Activated CD4-positive, alpha-beta T cell treated with anti-CD3 and anti-CD28 coated beads, Interleukin-2, amount 10 ng/mL, durations not matched to agents 24 days and 14 days (primary cell): Measurements from ENCODE around the gene LAMTOR1. TPM values are rescaled to one million over a fixed set of nuclear protein-coding genes. Genes with fewer than 3 reads are reported as not detected.

Experiments
- DNase-seq: peaks from one replicate; pipeline ENCODE4 v3.0.0; 2022
- H3K27ac Mint-ChIP-seq: one replicate; pipeline ENCODE4 v1.8.0; 2022; ENCODE audit warnings: mild to moderate bottlenecking, mixed read lengths
- H3K27me3 Mint-ChIP-seq: one replicate; pipeline ENCODE4 v1.8.0; 2022; ENCODE audit warnings: mixed read lengths
- H3K36me3 Mint-ChIP-seq: one replicate; pipeline ENCODE4 v1.8.0; 2022; ENCODE audit warnings: low read depth, mild to moderate bottlenecking, mixed read lengths
- H3K4me1 Mint-ChIP-seq: one replicate; pipeline ENCODE4 v1.8.0; 2021; ENCODE audit warnings: mixed read lengths
- H3K4me3 Mint-ChIP-seq: one replicate; pipeline ENCODE4 v1.8.0; 2022; ENCODE audit warnings: mild to moderate bottlenecking, moderate library complexity, mixed read lengths
- H3K9me3 Mint-ChIP-seq: one replicate; pipeline ENCODE4 v1.8.0; 2021; ENCODE audit warnings: mixed read lengths
- intact Hi-C: fragments of 100-400 bp; cut with micrococcal nuclease; formaldehyde crosslinking; loops from one replicate; pipeline ENCODE4 v1.15.1; 2023
- total RNA-seq: library from RNA; stranded (reverse); gene quantifications from 2 replicates; pipeline ENCODE4 v1.2.3, GENCODE V29; 2022

The LAMTOR1 gene
- total RNA-seq, 1 donor from 2014 or later, result 78.6 TPM

DNA sequence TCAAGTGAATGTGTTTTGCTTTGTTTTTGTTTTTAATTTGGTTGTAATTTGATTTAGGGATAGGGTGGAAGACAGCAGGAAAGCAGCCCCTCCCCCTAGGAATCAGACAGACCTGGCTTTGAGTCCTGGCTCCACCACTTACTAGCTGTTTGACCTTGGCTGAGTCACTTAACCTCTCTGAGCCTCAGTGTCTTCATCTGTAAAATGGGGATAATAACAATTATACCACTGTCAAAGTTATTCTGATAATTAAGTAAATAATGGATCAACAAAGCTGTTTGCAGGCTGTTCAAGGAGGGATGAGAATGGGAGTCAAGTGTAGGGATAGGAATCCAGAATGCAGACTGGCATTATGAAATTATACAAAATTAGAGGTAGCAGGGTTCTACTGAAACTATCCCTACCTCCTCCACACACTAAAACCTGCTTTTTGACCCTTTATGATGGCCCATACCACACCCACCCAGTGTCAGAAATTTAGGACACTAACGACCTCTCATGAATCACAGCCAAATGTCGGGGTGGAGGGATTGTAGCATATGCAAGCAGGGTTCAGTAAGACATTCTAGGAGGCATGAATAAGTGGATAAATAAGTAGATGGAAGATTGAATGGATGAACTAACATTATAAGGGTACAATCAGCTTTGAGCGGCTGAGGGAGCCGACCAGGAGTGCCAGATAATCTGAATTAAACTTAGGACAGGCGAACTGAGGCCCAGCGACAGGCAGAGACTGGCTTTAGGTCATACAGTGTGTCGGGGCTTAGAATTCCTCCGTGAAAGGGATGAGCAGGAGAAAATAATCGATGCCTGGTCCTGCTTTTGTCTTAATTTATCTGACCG lies 8.4 kb upstream of the LAMTOR1 start:
- peaks cover 11% of the 10 kb centered on the region for H3K36me3 Mint-ChIP-seq
- peaks cover 13% of the 10 kb centered on the region for H3K9me3 Mint-ChIP-seq
- no peak for DNase-seq
- peak overlapping the region; percentile 99 for H3K27ac Mint-ChIP-seq
- peak overlapping the region; percentile 98 for H3K4me3 Mint-ChIP-seq
- H3K27me3 Mint-ChIP-seq, result no peaks in the 10 kb centered on the region
- H3K4me1 Mint-ChIP-seq, result peaks cover 18% of the 10 kb centered on the region
- intact Hi-C loops, result loop anchor here (1.0 to 2.0 kb wide), 6 partner anchors 8 to 183 kb away; partner anchors contain the start of genes LAMTOR1, LRRC51, NUMA1 and XNDC1N

DNA sequence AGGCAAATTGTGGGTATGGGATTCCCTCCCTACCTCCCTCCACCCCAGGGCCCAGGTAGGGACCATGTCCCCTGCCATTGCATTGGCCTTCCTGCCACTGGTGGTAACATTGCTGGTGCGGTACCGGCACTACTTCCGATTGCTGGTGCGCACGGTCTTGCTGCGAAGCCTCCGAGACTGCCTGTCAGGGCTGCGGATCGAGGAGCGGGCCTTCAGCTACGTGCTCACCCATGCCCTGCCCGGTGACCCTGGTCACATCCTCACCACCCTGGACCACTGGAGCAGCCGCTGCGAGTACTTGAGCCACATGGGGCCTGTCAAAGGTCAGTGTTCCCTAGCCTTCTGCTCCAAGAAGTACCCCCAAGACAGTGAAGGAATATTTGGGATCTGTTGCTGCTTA lies 2.8 kb upstream of the LAMTOR1 start, which contains the start of gene TOMT:
Gene TOMT (plus strand): TSS at position 37 of the 400 bp plus-strand sequence. CDS start 28 bp downstream, at position 65.
- intact Hi-C loops, result no loop called here
- H3K4me1 Mint-ChIP-seq, result peaks cover 28% of the 10 kb centered on the region
- H3K27me3 Mint-ChIP-seq, result no peaks in the 10 kb centered on the region
- no peak within 1 kb of the TSS for H3K27ac Mint-ChIP-seq
- no peak for DNase-seq
- peaks cover 21% of the 10 kb centered on the region for H3K36me3 Mint-ChIP-seq
- no peaks in the 10 kb centered on the region for H3K9me3 Mint-ChIP-seq
- no peak within 1 kb of the TSS for H3K4me3 Mint-ChIP-seq

DNA sequence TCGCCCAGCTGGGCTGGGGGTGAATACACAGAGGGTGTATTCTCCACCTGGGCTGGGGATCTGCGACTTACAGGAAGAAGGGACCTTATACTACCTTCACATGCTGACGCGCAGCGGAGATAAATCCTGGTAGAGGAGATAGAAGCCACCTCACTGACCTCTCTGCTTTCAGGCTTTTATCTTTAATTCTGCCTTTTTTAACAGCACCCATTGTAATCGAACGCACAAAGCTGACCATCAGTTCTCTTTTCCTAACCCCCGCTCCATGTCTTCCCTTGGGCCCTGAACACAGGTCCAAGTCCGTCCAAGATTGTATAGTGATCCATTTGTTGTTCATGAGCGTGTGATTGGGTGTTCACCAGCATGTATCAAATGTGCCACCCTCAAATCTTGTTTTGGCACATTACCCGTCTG lies 664 bp upstream of the LAMTOR1 start:
- no peak for DNase-seq
- intact Hi-C loops, result loop anchor here (1.0 to 5.0 kb wide), 5 partner anchors 9 to 175 kb away; partner anchors contain the start of genes ANAPC15, LRRC51, NUMA1 and RNF121
- Mint-ChIP-seq H3K9me3 (no peaks in the 10 kb centered on the region), H3K4me3 (peak overlapping the region; percentile 98), H3K27ac (peak overlapping the region; percentile 94), H3K27me3 (no peaks in the 10 kb centered on the region), H3K4me1 (peaks cover 38% of the 10 kb centered on the region), H3K36me3 (peaks cover 26% of the 10 kb centered on the region)

DNA sequence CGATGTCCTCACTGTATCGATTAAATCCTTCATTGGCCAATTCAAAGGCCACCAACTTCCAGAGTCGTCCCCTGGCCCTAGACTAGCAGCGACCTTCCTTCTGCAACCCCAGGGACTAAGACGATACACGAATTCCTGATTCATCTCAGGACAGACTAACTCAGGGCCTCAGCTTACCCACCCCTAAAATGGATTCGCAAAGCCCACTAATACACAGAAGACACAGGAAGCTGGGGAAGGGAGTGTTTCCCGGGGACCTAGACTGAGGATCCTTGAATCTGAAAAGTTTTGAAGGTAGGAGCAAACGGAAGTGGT lies 509 bp downstream of the LAMTOR1 start:
- Mint-ChIP-seq H3K4me3 (peak overlapping the region; percentile 98), H3K27me3 (no peaks in the 10 kb centered on the region), H3K9me3 (no peaks in the 10 kb centered on the region), H3K4me1 (peaks cover 38% of the 10 kb centered on the region), H3K36me3 (peaks cover 37% of the 10 kb centered on the region), H3K27ac (peak overlapping the region; percentile 94)
- intact Hi-C loops, result loop anchor here (1.0 to 5.0 kb wide), 3 partner anchors 40 to 174 kb away; partner anchors contain the start of genes RNF121 and XNDC1N
- no peak for DNase-seq

DNA sequence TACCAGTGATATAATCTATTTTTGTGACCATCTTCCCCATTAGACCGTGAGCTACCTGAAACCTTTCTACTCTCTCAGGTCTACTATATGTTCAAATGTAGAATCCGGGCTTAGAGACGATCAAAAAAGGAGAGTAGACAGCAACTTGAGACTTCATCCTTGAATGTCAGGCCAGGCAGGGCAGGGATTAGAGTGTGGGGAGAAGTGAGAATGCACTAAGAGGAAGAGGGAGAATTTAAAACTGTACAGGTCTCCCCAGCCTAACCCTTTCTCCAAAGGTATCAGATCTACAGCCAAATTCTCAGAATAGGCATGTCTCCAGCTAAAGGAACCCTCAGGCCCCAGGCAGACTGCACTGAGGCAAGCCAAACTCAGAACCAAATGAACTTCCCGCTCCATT lies 935 bp downstream of the LAMTOR1 start:
- peak overlapping the region; percentile 94 for H3K27ac Mint-ChIP-seq
- no peaks in the 10 kb centered on the region for H3K9me3 Mint-ChIP-seq
- peak overlapping the region; percentile 98 for H3K4me3 Mint-ChIP-seq
- DNase-seq, result no peak
- H3K4me1 Mint-ChIP-seq, result peaks cover 38% of the 10 kb centered on the region
- intact Hi-C loops, result loop anchor here (1.0 to 5.0 kb wide), 3 partner anchors 40 to 173 kb away; partner anchors contain the start of genes RNF121 and XNDC1N
- peaks cover 34% of the 10 kb centered on the region for H3K36me3 Mint-ChIP-seq
- no peaks in the 10 kb centered on the region for H3K27me3 Mint-ChIP-seq

DNA sequence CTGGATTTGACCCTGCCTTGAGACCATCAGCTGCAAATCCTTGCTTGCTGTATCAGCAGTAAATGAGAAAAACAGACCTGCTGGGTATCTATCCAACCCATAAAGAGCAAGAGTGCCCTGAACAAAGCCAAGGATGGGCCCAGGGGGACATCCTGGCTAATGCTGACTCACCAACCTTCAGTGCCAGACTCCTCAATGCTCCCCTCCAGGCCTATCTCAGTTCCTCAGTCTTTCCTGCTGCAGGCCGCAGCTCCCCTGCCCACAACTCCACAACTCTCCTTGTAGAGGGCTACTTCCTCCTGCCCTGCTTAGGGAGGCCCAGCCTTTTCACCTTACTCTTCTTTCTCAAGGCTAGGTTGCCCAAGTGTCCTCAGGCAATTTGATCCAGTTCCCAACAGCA lies 2.6 kb downstream of the LAMTOR1 start:
- Mint-ChIP-seq H3K4me1 (peaks cover 38% of the 10 kb centered on the region), H3K9me3 (no peaks in the 10 kb centered on the region), H3K36me3 (peaks cover 39% of the 10 kb centered on the region), H3K27me3 (no peaks in the 10 kb centered on the region), H3K4me3 (peak overlapping the region; percentile 8), H3K27ac (peak overlapping the region; percentile 16)
- intact Hi-C loops, result loop anchor here (5.0 kb wide), 1 partner anchor 42 kb away; no protein-coding TSS in a partner anchor
- DNase-seq, result no peak

DNA sequence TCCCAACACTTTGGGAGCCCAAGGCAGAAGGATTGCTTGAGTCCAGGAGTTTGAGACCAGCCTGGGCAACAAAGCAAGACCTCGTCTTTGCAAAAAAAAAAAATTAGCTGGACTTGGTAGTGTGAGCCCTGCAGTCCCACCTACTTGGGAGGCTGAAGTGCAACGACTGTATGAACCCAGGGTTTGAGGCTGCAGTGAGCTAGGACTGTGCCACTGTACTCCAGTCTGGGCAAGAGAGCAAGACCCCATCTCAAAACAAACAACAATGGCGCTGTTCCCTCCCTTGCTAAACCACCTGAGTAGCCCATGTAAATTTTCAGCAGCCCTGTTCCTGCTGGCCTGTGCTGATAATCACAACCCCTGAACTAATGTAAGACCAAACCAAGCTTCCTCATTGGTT lies 3.1 kb downstream of the LAMTOR1 start:
- Mint-ChIP-seq H3K4me1 (peaks cover 38% of the 10 kb centered on the region), H3K27ac (no peak overlapping the region), H3K4me3 (no peak overlapping the region), H3K9me3 (no peaks in the 10 kb centered on the region), H3K36me3 (peaks cover 42% of the 10 kb centered on the region), H3K27me3 (no peaks in the 10 kb centered on the region)
- no peak for DNase-seq
- intact Hi-C loops, result loop anchor here (5.0 kb wide), 1 partner anchor 42 kb away; no protein-coding TSS in a partner anchor

DNA sequence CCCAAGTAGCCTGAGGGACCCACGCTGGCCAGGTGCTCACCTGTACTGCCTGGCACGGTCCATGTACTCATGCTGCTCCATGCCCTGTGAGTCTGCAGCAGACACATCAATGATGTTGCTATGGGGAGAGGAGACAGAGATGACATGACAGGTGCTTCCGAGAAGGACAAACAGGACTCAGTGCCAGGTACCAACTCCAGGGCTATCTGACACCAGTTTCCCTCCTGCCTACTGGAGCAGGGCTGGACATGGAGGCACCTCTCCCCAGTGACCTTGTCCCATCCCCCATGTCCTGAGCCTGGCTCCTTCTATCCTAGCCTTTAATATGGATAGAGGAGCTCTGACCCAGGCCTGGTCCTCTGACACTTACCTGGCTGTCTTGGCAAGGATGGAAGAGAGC lies 4.4 kb downstream of the LAMTOR1 start:
- H3K4me3 Mint-ChIP-seq, result no peak overlapping the region
- intact Hi-C loops, result no loop called here
- no peak overlapping the region for H3K27ac Mint-ChIP-seq
- no peaks in the 10 kb centered on the region for H3K9me3 Mint-ChIP-seq
- no peaks in the 10 kb centered on the region for H3K27me3 Mint-ChIP-seq
- H3K4me1 Mint-ChIP-seq, result peaks cover 32% of the 10 kb centered on the region
- peaks cover 46% of the 10 kb centered on the region for H3K36me3 Mint-ChIP-seq
- DNase-seq, result no peak

DNA sequence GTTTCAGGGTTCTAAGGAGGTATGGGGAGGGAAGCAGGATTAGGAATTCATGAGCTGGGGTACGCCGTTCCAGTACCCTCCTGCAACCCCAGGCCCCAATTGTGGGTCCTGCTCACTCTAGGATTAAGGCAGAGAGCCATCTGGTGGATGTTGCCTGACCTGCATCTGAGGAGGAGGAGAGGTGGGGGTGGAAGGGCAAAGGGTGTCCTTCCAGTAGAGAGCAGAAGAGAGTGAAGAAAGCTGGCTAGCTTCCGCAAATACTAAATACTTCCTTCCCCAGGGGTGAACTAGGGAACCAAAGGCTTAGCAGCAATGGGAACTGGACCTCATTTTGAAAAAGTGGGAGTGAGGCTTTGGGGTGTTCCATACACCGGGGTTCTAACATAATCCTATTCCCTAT lies 11.8 kb downstream of the LAMTOR1 start:
- intact Hi-C loops, result loop anchor here (1.0 kb wide), 1 partner anchor 66 kb away; no protein-coding TSS in a partner anchor
- peaks cover 20% of the 10 kb centered on the region for H3K36me3 Mint-ChIP-seq
- DNase-seq, result peak; percentile 91
- no peak overlapping the region for H3K4me3 Mint-ChIP-seq
- no peak overlapping the region for H3K27ac Mint-ChIP-seq
- H3K4me1 Mint-ChIP-seq, result peaks cover 10% of the 10 kb centered on the region
- H3K9me3 Mint-ChIP-seq, result no peaks in the 10 kb centered on the region
- no peaks in the 10 kb centered on the region for H3K27me3 Mint-ChIP-seq

DNA sequence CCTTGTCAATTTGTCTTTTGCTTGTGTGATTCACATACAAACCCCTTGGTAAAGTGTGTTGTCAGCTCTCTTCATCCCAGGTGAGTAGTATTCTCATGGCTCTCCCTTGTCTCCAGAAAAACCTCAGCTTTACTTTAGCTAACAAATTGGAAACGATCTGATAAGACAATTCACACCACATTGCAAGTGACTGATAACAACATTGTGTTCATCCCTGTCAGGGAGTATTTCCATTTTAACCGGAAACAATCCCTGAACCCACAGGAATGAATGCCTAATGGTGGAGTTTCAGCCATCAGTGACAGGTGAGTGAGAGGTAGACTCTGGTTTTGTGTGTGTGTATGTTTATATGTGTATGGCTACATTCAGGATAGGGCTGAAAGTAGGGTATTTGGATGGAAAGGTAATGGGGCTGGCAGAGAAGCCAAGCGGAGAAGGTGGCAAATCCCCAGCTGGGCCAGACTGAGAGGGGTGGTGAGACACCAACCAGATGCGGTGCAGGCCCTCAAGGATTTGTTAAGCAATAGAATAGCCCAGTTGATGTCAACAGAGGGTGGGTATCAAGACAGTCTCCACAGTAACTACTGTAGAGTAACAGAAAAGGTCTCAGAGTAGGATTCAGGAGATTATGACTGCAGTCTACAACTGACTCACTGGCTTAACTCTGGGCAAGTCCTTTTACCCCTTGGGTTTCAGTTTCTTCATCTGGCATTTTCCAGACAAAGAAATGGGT lies 14.9 kb downstream of the LAMTOR1 start:
- DNase-seq, result no peak
- Mint-ChIP-seq H3K9me3 (no peaks in the 10 kb centered on the region), H3K4me3 (no peak overlapping the region), H3K4me1 (peaks cover 14% of the 10 kb centered on the region), H3K27me3 (no peaks in the 10 kb centered on the region), H3K36me3 (peaks cover 15% of the 10 kb centered on the region), H3K27ac (no peak overlapping the region)
- intact Hi-C loops, result no loop called here

DNA sequence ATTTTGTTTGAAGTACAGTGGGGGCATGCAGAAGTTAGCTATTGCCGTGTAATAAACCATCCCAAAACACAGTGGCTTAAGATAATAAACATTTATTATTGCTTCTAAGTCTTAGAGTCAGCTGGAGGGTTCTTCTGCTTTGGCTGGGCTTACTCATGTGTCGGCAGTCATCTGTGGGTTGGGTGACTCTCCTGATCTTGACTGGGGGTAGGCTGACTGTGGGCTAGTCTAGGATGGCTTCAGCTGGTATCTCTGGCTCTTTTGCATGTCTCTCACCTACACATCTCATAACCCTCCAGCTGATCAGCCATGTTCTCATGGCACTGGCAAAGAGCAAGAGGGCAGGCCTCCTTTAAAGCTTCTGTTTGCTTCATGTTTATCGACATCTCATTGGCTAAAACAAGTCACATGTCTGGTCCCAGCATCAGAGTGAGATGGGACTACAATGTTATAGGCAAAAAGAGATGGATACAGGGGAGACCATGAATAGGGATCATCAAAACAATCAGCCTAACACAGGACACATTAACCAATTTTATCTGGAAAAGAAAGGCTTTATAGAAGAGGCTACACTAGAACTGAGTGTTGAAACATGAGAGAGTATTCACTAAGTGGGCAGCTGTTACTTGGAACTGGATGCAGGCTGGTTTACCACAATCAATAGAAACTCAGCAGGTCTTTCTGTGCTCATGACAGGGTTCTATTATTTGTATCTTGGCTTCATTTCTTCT lies 17.3 kb downstream of the LAMTOR1 start:
- Mint-ChIP-seq H3K4me3 (no peak overlapping the region), H3K36me3 (peaks cover 14% of the 10 kb centered on the region), H3K27ac (no peak overlapping the region), H3K27me3 (no peaks in the 10 kb centered on the region), H3K9me3 (no peaks in the 10 kb centered on the region), H3K4me1 (peaks cover 23% of the 10 kb centered on the region)
- no peak for DNase-seq
- intact Hi-C loops, result no loop called here

DNA sequence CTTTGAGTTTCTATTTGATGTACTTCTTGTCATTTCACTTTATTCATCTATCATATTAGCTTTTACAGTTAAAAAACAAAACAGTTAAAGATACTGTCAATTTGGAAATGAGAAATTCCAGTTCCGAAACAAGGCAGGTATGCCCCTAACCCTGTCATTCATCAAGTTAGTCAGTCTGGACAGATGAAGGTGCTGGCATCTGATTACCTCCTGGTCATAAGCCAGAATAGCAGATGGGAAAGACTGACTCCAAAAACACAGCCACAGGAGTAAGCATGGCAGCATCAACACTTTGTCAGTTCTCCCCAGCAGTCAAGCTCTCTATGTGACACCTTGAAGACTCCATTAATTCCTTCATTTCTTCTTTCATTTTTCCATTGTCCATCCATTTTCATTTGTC lies 18.1 kb downstream of the LAMTOR1 start:
- H3K4me3 Mint-ChIP-seq, result no peak overlapping the region
- peaks cover 25% of the 10 kb centered on the region for H3K4me1 Mint-ChIP-seq
- H3K27ac Mint-ChIP-seq, result no peak overlapping the region
- DNase-seq, result no peak
- H3K36me3 Mint-ChIP-seq, result peaks cover 12% of the 10 kb centered on the region
- intact Hi-C loops, result loop anchor here (5.0 kb wide), 1 partner anchor 108 kb away; no protein-coding TSS in a partner anchor
- H3K9me3 Mint-ChIP-seq, result no peaks in the 10 kb centered on the region
- no peaks in the 10 kb centered on the region for H3K27me3 Mint-ChIP-seq

DNA sequence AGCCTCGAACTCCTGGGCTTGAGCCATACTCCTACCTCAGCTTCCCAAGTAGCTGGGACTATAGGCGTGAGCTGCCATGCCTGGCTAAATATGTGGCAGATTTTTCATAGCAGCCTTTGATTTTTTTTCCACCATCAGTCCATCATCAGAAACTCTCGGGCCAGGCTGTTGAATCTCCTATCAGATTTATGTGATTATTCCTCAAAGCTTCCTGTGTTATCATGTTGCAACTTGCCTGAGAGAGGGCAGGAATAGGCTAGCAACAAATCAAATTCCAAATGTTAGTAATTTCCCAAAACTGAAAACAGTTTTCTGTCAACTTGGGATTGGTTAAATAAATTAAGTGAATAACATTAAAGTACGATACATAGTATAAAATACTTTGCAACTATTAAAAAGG lies 19.0 kb downstream of the LAMTOR1 start:
- no peak overlapping the region for H3K27ac Mint-ChIP-seq
- peaks cover 8% of the 10 kb centered on the region for H3K36me3 Mint-ChIP-seq
- H3K27me3 Mint-ChIP-seq, result no peaks in the 10 kb centered on the region
- H3K9me3 Mint-ChIP-seq, result no peaks in the 10 kb centered on the region
- intact Hi-C loops, result loop anchor here (5.0 kb wide), 1 partner anchor 107 kb away; no protein-coding TSS in a partner anchor
- H3K4me1 Mint-ChIP-seq, result peaks cover 28% of the 10 kb centered on the region
- DNase-seq, result no peak
- H3K4me3 Mint-ChIP-seq, result no peak overlapping the region
